HG03378 (cell line): Measurements from ENCODE around the gene AMZ1.
"Not testable (repeated sequence)": the region's sequence is repeated elsewhere in the genome, so short reads cannot be mapped to it uniquely, and the experiment has no call there.

ENCODE experiments used
- ATAC-seq: cut with Tn5 transposase; IDR thresholded peaks from one replicate; pipeline ENCODE4 v1.9.1; 2021; ENCODE audit warnings: mild to moderate bottlenecking, moderate library complexity; ENCODE audit not compliant: unreplicated experiment

The AMZ1 gene

GRCh38 chr7:2689343-2689847, 1.4 kb downstream of the AMZ1 start:
- ATAC-seq, result no peak

- ATAC-seq, result no peak
These were observed 2.1 kb downstream of the AMZ1 start for GRCh38 chr7:2689951-2690705.

- no peak for ATAC-seq
These were observed 3.2 kb downstream of the AMZ1 start for GRCh38 chr7:2691011-2691707.

GRCh38 chr7:2691932-2692439, 4.0 kb downstream of the AMZ1 start:
- not testable (repeated sequence) for ATAC-seq

GRCh38 chr7:2692543-2692942, 4.5 kb downstream of the AMZ1 start:
- no peak for ATAC-seq

GRCh38 chr7:2693420-2694121, 5.6 kb downstream of the AMZ1 start:
- not testable (repeated sequence) for ATAC-seq

GRCh38 chr7:2694122-2694436, 6.1 kb downstream of the AMZ1 start:
- ATAC-seq, result not testable (repeated sequence)

GRCh38 chr7:2698581-2699288, 10.7 kb downstream of the AMZ1 start:
- peak; percentile 94 for ATAC-seq

- no peak for ATAC-seq
These were observed 11.3 kb downstream of the AMZ1 start for GRCh38 chr7:2699289-2699620.

- ATAC-seq, result no peak
These were observed 12.3 kb downstream of the AMZ1 start for GRCh38 chr7:2700141-2700850.

- ATAC-seq, result no peak
These were observed 13.4 kb downstream of the AMZ1 start for GRCh38 chr7:2701424-2701823.

GRCh38 chr7:2701832-2702593, 14.0 kb downstream of the AMZ1 start:
- ATAC-seq, result no peak

GRCh38 chr7:2702594-2702957, 14.6 kb downstream of the AMZ1 start:
- ATAC-seq, result no peak

- no peak for ATAC-seq
These were observed 17.5 kb downstream of the AMZ1 start for GRCh38 chr7:2705371-2706096.

GRCh38 chr7:2706685-2707126, 18.7 kb downstream of the AMZ1 start:
- ATAC-seq, result no peak

- ATAC-seq, result no peak
These were observed 19.5 kb downstream of the AMZ1 start for GRCh38 chr7:2707481-2707880.

GRCh38 chr7:2708041-2708440, 20.0 kb downstream of the AMZ1 start:
- no peak for ATAC-seq

- no peak for ATAC-seq
These were observed 20.7 kb downstream of the AMZ1 start for GRCh38 chr7:2708547-2709310.
